HG02852 (cell line): ENCODE measurements around the gene CFDP1.

ENCODE experiments used
- ATAC-seq: cut with Tn5 transposase; IDR thresholded peaks from one replicate; pipeline ENCODE4 v1.9.1; 2021; ENCODE audit warnings: mild to moderate bottlenecking, moderate library complexity; ENCODE audit not compliant: unreplicated experiment

The CFDP1 gene

GRCh38 chr16:75415169-75415905, 18.0 kb downstream of the CFDP1 start:
- ATAC-seq: no peak

GRCh38 chr16:75413951-75414350, 19.4 kb downstream of the CFDP1 start:
- ATAC-seq: peak; percentile 52

- no peak for ATAC-seq
Measured at GRCh38 chr16:75406943-75407342, 26.4 kb downstream of the CFDP1 start.

- no peak for ATAC-seq
Measured at GRCh38 chr16:75402821-75403475, 30.4 kb downstream of the CFDP1 start.

DNA sequence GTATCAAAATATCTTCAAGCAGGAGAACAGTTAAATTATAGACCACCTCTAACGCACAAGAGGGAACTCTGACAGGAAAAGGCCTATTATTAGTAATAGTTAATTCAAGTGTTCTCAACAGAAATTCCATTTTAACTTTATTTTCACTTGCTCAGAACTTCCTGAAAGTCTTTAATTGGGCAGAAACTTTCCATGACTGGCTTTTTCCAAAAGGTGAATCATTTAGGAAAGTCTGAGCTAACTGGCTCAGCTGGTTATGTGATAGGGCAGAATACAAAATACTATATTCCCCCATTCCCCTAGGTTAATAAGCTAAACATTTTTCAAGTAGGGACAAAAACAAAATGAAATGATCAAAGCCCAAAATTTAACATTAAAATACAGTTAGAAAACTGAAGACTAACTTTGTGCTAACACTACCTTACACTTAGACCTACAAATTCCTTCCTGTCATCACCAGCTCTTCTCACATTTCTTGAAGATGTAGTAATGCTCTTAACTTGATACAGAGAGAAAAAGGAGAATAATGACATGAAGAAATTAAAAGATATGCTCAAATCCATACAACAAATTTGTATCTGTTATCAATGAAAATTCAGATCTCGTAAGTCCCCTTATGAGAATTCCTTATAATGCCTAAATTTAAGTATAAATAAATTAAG, 31.0 kb downstream of the CFDP1 start:
- no peak for ATAC-seq

- no peak for ATAC-seq
Measured at GRCh38 chr16:75401691-75402090, 31.6 kb downstream of the CFDP1 start.

DNA sequence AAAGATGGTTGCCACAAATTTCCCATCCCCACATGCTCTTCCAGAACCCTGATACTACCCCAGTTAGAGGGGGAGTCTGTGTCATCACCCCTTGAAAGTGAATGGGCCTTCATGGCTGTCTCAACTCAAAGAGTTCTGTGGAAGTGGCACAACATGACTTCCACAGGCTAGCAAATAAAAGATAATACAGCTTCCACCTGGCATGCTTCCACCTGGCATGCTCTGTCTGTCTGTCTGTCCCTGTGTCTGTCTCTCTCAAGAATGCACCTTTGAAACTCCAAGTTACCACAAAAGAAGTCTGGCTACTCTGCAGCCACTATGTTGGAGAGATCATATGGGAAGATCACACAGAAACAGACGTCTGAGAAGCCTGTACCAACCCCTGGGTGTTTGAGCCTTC, 35.0 kb downstream of the CFDP1 start:
- no peak for ATAC-seq

- no peak for ATAC-seq
Measured at GRCh38 chr16:75394941-75395340, 38.4 kb downstream of the CFDP1 start.

DNA sequence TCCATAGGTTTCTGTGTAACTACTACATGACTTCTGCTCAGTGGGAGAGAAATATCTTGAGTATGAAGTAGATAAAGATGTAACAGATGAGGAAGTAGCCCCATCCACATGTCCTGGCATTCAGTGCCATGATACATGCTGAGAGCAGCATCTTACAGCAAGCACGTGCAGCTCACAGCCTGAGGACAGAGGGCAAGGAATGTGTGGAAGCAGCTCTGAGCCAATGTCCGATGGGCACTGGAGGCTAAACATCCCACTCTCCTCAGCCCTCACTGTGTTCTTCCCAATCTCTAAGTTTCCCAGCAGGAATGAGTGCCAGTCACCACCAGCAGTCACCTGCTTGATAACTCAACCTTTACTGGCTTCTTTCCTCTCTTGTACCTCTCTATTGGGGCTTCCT, 40.4 kb downstream of the CFDP1 start:
- ATAC-seq: no peak

DNA sequence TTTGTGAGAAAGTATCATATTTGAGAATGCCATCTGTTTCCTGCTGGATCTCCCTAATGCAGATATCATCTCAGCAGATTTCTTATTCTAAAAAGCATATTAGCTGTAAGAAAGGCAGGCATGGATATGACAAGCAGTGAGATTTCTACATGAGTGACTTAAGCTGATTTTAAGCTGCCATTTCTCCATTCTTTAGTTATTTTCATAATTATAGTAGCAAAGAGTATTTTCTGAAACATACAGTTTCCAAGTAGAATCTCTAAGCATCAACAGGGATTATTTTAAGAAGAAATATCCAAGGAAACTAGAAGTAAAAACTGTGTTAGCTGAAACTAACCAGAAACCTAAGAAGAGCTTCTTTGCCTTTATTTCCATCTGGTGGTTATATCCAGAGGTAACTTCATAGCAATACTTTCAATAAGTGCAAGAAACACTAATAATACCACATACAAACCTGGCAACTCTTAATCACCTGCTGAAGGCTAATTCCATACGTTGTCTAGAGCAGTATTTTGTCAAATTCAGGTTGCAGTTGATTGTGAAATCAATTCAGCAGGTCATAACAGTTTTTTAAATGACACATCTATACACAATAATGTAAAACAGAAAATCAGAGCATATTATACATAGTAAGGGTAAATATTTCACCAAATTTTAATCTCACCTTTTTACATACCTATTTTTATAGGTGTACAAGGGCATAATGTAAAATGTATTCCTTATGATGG, 42.2 kb downstream of the CFDP1 start:
- no peak for ATAC-seq

GRCh38 chr16:75389096-75389690, 44.1 kb downstream of the CFDP1 start:
- no peak for ATAC-seq

GRCh38 chr16:75387951-75388350, 45.4 kb downstream of the CFDP1 start:
- no peak for ATAC-seq

GRCh38 chr16:75385507-75386152, 47.7 kb downstream of the CFDP1 start:
- no peak for ATAC-seq

GRCh38 chr16:75383141-75383540, 50.2 kb downstream of the CFDP1 start:
- ATAC-seq: no peak

DNA sequence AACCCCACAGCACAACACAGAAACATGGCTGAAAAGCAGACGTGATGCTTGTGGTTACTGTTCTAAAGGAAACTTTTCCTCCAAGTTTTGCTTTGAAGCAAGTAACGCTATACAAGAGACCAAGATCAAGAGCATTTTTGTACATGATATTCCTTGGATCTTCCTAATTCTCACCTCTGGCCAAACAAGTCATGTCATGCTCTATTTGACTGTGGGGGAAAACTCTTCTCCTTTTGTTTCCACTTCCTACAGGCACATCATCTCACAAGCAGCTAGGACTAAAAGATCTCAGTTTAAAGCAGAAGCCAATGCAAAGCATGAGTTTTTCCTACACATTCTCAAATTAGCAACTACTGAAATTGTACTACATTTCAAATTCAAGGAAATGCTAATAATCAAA, 50.7 kb downstream of the CFDP1 start:
- no peak for ATAC-seq

- ATAC-seq: no peak
Measured at GRCh38 chr16:75380870-75381269, 52.4 kb downstream of the CFDP1 start.

DNA sequence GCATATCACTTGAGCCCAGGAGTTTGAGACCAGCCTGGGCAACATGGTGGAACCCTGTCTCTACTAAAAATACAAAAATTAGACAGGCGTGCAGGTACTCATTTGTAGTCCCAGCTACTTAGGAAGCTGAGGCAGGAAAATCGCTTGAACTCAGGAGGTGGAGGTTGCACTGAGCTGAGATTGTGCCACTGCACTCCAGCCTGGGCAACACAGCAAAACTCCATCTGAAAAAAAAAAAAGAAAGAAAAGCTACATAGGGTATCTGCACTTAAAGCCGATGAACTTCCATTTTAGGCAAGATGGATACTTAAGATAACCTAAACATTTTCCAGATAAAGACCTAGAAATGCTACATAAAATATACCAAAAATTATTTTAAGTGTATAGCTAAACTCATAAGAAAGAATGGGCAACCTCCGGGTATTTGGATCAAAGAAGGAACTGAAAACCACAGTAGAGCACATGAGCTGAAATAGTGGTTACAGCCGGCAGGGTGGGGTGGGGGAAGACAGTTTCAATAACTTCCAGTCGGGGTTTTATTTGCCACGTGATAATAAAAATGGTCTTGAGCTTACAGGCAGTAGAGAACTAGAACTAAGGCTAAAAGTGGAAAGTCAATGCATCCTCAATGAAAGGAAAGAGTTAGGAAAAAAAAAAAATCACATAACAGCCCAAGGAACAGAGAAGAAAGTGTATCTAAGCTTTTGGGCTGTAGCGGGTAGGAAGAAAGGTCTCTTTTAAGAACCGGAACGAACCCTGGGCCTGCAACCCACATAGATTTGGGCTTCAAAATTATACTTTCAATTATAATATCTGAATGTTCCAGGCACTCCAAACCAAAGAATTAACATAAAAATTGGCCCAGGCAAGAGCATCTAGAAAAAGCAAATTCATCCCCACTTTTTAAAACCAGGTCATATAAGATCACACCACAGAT, 53.1 kb downstream of the CFDP1 start:
- ATAC-seq: peak; percentile 83

- ATAC-seq: no peak
Measured at GRCh38 chr16:75379339-75379738, 54.0 kb downstream of the CFDP1 start.

DNA sequence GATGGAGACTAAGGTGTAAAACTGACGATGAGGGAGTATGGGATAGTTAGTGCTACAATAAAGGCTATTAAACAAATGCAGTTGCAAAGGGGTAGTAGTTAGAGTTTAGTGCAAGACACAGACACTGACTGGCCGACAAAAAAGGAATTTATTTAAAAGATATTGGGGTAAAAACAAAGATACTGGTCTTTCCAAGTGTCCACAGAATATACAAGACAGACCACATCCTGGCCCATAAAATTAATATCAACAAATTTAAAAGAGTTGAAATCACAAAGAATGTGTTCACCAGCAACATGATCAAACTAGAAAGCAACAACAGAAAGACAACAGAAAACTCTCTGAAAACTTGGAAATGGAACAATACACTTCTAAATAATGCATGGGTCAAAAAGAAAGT, 54.7 kb downstream of the CFDP1 start:
- no peak for ATAC-seq
